Mucosa of descending colon (tissue), 3 donors: ENCODE measurements around the gene CDHR3. TPM values are rescaled to one million over a fixed set of nuclear protein-coding genes. Genes with fewer than 3 reads are reported as not detected.

Source experiments
- ATAC-seq: fragments of 200-7000 bp; cut with Tn5 transposase; one replicate; pipeline ENCODE4 v1.9.1; 2020; ENCODE audit warnings: mild to moderate bottlenecking, moderate library complexity
- DNase-seq, 3 donors: peaks; one replicate each; pipeline ENCODE4 v3.0.0-alpha.2; 2020
- H3K36me3 ChIP-seq: fragments of 200-600 bp; one replicate; pipeline ENCODE4 v1.8.0; 2021; ENCODE audit warnings: low read depth, mild to moderate bottlenecking
- H3K4me1 ChIP-seq: fragments of 200-600 bp; one replicate; pipeline ENCODE4 v1.8.0; 2021; ENCODE audit warnings: low read depth, mild to moderate bottlenecking
- H3K4me3 ChIP-seq: fragments of 200-600 bp; one replicate; pipeline ENCODE4 v1.8.0; 2021; ENCODE audit warnings: mild to moderate bottlenecking
- H3K9me3 ChIP-seq: fragments of 200-600 bp; one replicate; pipeline ENCODE4 v1.8.0; 2021; ENCODE audit warnings: mild to moderate bottlenecking
- intact Hi-C, 2 donors: fragments of 100-400 bp; cut with DNase I in 1 of 2; cut with micrococcal nuclease in 1 of 2; formaldehyde crosslinking; loops; one replicate each; pipeline versions ENCODE4 v1.11.0 to v1.11.1; 2022; cut with DNase I, micrococcal nuclease
- total RNA-seq, 3 donors: library from RNA; stranded (reverse); fragmentation: NEBNext Ultra II Directional in 2 of 3; extraction: Animal tissue kit (Norgen Biotek cat#: 25700) in 2 of 3; gene quantifications; one replicate each; pipeline versions ENCODE4 v1.2.1 to v1.2.4, GENCODE V29; 2021 to 2023
- TF ChIP-seq, protein P1 (sequence below): fragments of 200-600 bp; IDR thresholded peaks from one replicate; pipeline ENCODE4 v1.8.0; 2022; ENCODE audit warnings: antibody characterized with exemption, mild to moderate bottlenecking
- donor health status: DM: no; HTN: no; CAD: no; lungs with moderate emphysema.
- donor health status: DM: no; HTN: no; CAD: no.
- donor health status: DM: no; HTN: yes; CAD: no.

Gene CDHR3
- total RNA-seq, 3 donors from 2014 or later = 12.1 to 19.7 (median 18.4) TPM

DNA sequence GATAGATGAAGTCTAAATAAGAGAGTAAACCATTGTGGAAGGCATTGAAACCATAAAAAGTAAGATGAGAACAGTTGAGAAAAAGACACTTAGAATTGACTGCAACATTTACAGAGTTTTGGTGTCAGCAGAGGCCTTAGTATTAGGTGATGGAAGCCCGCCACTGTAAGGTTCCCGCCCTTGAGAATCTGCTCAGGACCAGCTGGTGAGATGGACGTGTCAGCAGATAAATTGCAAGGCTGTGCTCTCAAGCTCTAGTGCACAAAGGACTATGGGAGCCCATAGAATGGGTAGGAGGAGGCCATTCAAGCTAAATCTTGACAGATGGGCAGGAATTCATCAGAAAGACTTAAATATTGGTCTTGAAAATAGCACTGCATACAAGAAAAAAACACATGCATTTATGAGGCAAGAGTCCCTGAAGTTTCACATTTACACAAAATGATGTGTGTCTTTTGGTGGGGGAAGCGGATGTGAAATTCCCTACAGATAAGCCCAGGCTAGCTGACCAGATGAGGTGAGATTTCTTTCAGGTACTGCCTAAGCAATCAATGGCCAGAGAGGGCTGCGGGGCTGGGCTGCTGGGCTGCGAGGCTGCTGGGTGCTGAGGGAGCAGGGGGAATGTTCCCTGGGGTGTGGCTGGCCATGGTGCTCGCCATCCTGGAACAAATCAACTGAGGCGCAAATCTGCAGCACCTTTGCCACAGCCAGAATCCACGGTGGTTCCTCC is 106.6 kb downstream of the CDHR3 start:
- Histone ChIP-seq H3K4me1 (peaks cover 29% of the 10 kb centered on the region), H3K4me3 (no peak overlapping the region), H3K9me3 (no peaks in the 10 kb centered on the region), H3K36me3 (no peaks in the 10 kb centered on the region)
- DNase-seq (no peak), ATAC-seq (no peak)
- intact Hi-C loops = no loop called here
- TF ChIP-seq, protein P1, sequence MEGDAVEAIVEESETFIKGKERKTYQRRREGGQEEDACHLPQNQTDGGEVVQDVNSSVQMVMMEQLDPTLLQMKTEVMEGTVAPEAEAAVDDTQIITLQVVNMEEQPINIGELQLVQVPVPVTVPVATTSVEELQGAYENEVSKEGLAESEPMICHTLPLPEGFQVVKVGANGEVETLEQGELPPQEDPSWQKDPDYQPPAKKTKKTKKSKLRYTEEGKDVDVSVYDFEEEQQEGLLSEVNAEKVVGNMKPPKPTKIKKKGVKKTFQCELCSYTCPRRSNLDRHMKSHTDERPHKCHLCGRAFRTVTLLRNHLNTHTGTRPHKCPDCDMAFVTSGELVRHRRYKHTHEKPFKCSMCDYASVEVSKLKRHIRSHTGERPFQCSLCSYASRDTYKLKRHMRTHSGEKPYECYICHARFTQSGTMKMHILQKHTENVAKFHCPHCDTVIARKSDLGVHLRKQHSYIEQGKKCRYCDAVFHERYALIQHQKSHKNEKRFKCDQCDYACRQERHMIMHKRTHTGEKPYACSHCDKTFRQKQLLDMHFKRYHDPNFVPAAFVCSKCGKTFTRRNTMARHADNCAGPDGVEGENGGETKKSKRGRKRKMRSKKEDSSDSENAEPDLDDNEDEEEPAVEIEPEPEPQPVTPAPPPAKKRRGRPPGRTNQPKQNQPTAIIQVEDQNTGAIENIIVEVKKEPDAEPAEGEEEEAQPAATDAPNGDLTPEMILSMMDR = no peak

DNA sequence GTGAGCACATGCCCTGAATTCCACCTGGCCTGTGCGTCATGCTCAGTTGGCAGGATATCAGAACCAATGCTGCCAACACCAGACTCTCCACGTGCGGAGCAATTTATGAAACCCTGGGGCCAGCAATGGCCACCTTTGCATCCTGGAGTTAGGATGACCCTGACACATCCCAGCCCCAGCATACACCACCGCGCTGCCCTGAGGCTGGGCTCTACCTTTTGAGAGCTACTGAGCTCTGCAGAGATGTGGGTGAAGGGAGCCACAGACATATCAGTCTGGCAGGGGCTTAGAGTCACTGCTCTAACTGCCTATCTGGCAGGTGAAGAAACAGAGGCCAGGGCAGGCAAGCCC is 107.1 kb downstream of the CDHR3 start:
- DNase-seq (no peak), ATAC-seq (no peak)
- intact Hi-C loops = no loop called here
- no peaks in the 10 kb centered on the region for H3K9me3 ChIP-seq
- no peaks in the 10 kb centered on the region for H3K36me3 ChIP-seq
- TF ChIP-seq, protein P1 = no peak
- H3K4me3 ChIP-seq = no peak overlapping the region
- peaks cover 24% of the 10 kb centered on the region for H3K4me1 ChIP-seq

DNA sequence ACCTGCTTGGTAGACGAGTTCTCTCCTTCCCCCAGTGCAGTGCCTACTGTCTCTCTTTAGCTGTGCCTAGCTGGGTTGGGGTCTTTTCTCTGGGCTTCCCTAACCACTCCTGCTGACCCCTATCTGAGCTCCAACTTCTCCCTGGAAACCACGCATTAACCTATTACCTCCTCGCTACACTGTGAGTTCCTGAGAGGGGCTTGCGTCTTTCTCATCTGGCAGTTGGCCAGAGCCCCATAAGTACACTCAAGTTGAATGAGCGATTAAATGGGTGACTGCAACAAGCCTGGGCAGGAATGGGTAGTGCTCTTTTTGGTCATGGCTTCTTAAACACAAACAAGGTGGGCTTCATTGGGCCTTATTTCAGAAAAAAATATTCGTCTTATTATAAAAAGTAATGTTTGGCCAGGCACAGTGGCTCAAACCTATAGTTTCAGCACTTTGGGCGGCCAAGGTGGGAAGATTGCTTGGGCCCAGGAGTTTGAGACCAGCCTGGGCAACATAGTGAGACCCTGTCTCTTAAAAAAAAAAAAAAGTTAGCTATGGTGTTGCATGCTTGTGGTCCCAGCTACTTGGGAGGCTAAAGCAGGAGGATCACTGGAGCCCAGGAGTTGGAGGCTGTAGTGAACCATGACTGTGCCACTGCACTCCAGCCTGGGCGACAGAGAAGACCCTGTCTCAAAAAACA is 107.6 kb downstream of the CDHR3 start:
- DNase-seq (no peak), ATAC-seq (no peak)
- H3K9me3 ChIP-seq = no peaks in the 10 kb centered on the region
- no peaks in the 10 kb centered on the region for H3K36me3 ChIP-seq
- peaks cover 21% of the 10 kb centered on the region for H3K4me1 ChIP-seq
- TF ChIP-seq, protein P1 = no peak
- H3K4me3 ChIP-seq = no peak overlapping the region
- intact Hi-C loops = no loop called here

DNA sequence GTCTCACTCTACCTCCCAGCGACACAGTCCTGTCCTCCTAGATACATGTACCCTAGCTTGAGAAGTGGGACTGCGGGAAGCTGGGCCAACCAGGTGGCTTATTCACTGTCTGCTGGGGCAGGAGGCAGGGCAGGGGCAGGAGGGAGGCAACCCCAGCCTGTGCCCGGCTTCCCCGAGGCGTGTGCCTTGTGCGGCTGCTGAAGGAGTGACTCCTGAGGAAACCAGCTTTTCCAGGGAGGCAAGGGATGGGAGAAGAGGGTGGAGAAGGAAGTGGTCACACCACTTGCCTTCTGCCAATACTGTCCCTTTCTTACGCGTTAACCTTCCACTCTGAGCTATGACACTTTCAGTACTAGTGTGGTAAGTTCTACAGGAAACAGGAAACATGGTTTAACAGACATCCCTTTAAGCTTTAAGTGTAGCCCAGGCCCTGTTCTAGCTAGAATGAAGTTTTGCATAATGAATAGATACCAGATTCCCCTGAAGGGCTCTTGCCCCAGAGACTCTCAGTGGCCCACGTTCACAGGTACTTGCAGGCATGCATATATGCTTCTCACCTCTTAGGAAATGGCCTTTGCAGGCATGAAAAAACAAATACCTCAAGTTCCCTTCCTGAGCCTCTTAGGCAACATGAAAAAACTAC is 108.4 kb downstream of the CDHR3 start:
- TF ChIP-seq, protein P1 = no peak
- intact Hi-C loops = no loop called here
- no peak overlapping the region for H3K4me3 ChIP-seq
- DNase-seq (peak; percentile 76 to 84 (median 83)), ATAC-seq (peak; percentile 93)
- no peaks in the 10 kb centered on the region for H3K9me3 ChIP-seq
- no peaks in the 10 kb centered on the region for H3K36me3 ChIP-seq
- H3K4me1 ChIP-seq = peaks cover 14% of the 10 kb centered on the region

DNA sequence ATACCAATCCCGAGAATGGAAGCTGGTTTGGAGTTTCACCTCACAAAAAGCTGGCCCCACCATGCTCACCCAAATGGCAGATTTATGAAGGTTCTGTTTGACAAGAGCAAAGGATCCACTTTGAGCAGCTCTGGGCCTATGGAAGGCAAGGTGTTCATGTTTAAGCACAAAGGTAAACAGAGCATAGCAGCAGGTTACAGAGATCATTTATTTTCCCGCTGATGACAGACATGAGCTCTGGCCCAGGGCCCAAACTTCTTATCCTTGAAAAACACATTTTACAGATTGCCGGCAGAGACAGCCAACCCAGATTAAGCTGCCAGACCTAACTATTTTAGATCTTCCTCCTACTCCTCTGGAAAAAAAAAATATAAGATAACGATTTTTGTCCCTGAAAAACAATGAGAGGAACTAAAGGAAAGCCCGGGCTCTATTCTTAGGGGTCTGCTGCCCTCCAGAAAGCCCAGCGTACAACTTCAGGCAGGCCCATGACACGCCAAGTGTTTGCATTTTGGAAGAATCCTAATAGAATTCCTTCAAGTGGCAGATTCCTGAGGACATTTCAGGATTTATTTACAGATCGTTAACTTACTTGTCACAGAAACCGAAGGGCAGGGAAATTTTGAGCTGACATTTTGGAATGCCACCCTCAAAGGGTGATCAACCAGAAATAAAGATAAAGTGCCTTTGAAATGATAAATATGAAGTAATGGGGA is 109.1 kb downstream of the CDHR3 start:
- ATAC-seq (peak; percentile 60), DNase-seq (peak in 1 of 3 donors; percentile 75)
- Histone ChIP-seq H3K9me3 (no peaks in the 10 kb centered on the region), H3K4me1 (peaks cover 14% of the 10 kb centered on the region), H3K36me3 (no peaks in the 10 kb centered on the region), H3K4me3 (no peak overlapping the region)
- intact Hi-C loops = no loop called here
- TF ChIP-seq, protein P1 = no peak
